Stimulated activated CD8-positive, alpha-beta memory T cell treated with anti-CD3 and anti-CD28 coated beads, Interleukin-15, amount 100 ng/mL, for 24 hours (primary cell): ENCODE measurements around the gene PDC.
"Not testable (repeated sequence)": the region's sequence is repeated elsewhere in the genome, so short reads cannot be mapped to it uniquely, and the experiment has no call there.

Experiments
- DNase-seq: peaks from one replicate; pipeline ENCODE4 v3.0.0-alpha.2; 2020; ENCODE audit warnings: low read depth

PDC gene

DNA sequence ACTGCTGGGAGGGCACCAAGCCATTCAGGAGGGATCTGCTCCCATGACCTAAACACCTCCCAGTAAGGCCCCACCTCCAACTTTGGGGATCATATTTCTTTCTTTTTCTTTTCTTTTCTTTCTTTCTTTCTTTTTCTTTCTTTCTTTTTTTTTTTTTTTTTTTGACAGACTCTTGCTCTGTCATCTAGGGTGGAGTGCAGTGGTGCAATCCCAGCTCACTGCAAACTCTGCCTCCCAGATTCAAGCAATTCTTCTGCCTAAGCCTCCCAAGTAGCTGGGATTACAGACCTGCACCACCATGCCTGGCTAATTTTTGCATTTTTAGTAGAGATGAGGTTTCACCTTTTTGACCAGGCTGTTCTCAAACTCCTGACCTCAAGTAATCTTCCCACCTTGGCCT is 4.6 kb upstream of the PDC start:
- DNase-seq, result not testable (repeated sequence)

DNA sequence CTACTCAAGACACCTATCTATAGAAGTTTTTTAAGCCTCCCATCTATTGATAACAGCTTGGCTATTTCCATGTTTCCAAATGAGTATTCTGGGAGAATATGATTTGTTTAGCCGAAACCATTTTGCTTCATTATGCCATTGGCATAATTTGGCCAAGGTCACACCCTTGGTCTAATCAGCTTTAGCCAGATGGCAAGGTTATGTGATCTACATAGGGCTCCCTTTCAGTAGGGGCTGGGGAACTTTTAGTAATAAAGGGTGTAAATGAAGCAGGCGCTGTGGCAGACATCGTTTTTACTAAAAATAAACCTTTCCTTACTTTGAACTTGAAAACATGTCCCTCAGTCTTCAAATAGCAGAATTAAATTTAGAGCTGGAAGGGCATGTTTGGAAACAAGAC is 3.0 kb upstream of the PDC start:
- no peak for DNase-seq

DNA sequence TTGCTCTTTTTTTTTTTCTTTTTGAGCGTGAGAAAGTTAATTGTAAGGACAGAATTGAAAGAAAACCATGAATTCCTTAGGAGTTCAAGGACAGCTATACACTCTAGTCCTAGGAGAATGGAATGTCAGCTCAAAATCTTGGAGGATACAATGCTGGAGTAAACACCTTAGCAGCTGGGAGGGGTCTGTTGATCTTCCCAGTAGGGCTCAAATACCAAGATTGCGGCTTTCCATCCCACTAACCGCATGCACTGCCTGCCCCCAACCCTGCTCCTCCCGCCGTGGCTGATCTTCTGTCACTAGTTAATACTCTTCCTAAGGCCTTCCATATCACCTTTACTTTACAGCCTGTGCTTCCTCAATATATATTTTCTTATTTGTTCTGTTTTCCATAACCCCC is 2.6 kb upstream of the PDC start:
- no peak for DNase-seq

DNA sequence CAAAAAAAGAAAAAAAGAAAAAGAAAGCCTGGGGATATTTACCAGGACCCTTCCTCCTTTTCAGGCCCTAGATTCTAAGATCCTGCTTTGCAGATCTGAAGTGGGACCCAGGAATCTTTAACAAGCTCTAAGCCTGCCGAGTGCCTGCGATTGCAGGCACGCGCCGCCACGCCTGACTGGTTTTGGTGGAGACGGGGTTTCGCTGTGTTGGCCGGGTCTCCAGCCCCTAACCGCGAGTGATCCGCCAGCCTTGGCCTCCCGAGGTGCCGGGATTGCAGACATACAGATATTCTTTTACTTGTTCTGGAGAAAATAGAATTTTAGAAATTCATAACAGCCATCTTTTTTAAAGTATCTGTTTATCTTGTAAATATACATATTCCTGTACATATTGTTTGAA is 1.8 kb downstream of the PDC start:
- DNase-seq, result not testable (repeated sequence)

DNA sequence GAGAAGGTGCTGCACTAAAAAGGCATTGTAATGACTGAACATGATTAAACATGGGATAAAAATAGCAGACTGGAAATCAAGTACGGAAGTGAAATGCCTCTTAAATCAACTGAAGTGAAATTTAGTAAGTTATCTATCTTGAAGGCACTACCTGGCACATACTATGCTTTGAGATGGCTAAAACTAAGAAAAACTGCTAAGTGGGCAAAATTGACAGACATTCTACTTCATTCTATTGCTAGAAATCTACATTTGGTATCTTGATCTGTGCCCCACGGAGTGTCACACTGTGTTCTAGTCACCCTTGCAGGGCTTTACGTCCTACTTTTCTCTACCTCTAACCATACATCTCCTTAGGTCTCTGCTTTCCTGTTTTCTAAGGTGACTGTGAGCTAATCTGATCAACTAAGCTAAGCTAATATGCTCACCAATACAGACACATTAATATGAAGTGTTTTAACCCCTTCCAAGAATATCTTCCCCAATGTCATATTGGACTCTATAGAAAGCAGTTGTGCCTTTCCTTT is 4.1 kb downstream of the PDC start:
- DNase-seq, result no peak

DNA sequence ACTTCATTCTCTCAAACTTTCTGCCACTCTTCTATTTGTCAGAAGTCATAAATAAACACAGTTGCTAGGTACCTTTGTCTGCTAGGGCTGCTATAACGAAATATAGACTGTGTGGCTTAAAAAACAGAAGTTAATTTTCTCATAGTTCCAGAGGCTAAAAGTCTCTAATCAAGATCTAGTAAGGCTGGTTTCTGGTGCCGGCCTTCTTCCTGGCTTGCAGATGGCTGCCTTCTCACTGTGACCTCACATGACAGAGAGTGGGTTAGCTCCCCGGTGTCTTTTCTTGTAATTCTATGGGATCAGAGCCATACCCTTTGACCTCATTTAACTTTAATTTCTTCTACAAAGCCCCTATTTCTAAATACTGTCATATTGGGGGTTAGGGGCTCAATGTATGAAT is 5.9 kb downstream of the PDC start:
- no peak for DNase-seq

DNA sequence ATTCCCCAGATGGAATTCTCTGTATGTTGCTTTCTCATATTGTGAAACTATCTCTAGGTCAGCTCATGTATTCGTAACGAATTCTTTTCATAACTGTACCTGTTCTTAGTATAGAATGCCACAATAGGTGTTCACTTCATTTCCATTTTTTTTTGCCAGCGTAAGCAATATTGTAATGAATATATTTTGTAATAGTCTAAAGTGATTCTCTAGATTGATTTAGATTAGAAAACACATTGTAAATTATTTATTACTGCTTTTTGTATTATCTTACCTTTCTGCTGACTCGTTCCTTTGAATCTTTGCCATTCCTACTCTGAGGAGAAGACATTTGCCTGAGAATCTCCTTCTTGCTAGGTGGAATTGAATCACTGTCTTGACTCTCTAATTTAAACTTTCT is 14.8 kb downstream of the PDC start:
- no peak for DNase-seq

DNA sequence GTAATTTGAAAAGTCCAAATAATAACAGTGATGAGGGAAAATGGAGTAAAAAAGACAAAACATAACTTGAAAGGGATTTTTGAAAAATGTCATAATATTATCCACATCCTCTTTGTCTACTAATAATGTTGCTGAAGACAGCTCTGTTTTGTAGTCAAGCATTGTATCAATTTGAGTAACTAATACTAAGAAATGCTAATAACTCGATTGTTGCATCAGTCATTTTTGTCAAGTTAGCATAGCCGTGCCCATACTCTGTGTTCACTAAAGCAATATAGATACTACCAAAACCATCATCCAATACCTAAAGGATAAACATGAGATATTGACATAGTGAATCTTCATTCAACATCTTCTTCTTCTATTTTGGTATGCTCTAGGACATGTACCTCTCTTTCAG is 17.3 kb downstream of the PDC start:
- DNase-seq, result no peak

DNA sequence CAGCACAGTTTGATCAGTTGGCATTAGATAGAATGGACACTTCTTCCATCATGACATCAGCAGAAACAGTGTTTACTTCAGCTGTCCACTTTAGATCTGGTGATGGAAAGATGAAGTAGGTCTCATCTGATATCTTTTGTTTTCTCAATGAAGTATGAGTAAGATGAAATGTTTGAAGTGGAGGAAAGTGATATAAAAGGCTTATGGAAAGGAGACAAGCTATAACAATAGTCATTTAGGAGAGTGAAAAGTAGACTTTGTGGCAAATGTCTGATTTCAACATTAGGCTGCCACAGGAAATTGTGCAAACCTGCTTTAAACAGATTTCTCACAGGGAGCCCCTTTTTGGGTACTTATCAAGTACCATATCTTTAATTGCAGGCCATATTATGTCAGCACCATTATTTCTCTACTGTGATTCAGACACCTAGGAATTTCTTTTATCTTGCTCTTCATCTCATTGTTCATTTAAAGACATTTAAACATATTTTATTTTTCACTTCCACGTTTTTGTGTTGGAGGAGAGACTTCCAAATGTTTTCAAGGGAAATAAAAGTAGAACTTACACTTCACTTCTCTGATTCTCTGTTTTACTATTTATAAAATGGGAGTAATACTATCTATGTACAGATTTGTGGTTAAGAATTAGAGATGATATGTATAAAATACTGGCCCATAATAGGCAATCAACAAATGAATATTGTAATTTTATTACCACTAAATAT is 18.1 kb downstream of the PDC start:
- no peak for DNase-seq

DNA sequence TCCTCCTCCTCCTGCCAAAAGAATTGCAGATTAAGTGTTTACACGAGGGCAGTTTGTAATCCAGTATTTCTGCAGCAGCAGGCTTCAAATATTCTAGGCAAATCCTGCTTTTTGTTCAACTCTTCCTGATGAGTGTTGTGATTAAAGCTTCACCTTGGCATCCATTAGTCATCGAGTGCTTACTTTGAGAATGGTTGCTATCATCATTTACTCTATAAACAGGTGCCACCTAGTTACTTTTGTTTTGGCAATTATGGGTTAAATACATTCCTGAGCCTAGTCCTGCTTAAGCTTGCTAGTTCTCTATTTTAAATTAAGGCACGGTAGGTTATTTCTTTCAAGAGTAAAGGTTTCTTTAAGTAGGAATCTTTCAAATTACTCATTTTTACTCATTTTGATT is 20.3 kb downstream of the PDC start:
- DNase-seq, result no peak

DNA sequence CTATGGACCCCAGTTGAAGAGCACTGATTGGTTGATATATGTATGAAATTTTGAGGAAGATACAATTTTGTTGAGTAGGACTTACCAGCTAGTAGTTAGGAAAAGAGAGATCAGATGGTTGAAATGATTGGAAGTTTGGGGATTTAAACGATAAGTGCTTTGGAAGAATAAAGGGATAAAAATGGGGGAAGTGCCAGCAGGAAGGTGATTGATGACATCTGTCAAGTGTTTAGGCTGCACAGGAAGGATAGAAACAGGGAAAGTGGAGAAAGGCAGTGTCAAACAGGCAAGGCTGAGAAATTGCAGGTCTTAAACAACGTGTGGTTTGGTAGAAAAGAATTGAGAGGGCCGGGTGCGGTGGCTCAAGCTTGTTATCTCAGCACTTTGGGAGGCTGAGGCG is 22.3 kb downstream of the PDC start:
- DNase-seq, result no peak

DNA sequence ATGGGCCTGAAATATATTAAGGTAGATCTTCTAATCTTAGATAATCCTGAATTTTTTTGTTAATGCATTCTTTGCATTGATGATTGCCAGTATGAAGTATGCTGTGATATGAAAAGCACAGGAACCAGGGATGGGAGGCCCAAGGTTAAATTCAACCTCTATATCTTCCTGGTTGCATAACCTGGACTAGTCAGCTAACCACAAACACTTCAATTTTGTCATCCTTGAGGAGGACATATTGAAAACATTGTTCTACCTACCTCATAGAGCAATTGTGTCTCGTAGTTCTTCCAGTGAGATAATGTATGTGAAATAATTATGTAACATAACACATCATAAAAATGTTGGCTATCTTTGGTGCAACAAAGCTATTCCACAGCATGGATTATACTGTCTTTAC is 25.6 kb downstream of the PDC start:
- DNase-seq, result no peak

DNA sequence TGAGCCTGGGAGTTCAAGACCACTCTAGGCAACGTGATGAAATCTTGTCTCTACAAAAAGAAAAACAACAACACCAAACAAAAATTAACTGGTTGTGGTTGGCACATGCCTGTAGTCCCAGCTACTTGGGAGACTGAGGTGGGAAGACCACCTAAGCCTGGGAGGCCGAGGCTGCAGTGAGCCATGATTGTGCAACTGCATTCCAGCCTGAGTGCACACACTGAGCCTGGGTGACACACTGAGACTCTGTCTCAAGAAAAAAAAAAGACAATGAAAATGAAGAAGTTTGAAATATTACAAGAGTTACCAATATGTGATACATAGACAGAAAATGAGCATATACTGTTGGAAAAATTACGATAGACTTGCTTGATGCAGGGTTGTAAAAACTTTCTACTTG is 31.9 kb downstream of the PDC start:
- DNase-seq, result no peak

DNA sequence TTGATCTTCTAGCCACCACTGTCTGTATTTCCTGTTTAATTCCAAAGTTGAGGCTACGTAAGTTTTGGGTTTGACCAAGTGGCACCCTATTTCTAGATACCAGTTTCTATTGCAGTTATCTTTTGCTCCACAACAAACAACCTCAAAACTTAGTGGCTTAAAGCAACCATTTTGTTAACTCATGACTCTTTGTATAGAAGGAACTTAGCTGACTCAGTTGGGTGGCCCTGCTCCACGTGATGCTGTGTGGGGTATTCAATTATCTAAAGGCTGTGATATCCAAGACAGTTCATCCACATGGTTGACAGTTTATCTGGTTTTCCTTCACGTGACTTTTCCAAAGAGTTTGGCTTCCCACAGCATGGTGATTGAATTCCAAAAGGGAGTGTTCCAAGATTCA is 34.8 kb downstream of the PDC start:
- DNase-seq, result no peak

DNA sequence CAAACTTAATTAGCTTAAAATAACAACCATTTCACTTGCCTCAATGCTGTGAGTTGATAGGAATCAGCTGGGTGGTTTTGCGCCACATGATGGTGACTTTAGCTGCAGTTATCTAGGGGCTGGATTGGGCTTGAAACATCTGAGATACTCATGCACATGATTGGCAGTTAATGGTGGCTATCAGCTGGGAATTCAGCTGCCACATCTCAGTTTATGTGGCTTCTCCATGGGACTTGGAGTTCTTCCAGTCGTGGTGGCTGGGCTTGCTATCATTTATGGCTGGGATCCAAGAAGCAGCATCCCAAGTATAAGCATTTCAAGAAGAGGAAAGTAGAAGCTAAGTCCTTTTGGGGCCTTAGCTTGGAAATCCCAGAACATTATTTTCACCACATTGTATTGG is 36.4 kb downstream of the PDC start:
- DNase-seq, result no peak

DNA sequence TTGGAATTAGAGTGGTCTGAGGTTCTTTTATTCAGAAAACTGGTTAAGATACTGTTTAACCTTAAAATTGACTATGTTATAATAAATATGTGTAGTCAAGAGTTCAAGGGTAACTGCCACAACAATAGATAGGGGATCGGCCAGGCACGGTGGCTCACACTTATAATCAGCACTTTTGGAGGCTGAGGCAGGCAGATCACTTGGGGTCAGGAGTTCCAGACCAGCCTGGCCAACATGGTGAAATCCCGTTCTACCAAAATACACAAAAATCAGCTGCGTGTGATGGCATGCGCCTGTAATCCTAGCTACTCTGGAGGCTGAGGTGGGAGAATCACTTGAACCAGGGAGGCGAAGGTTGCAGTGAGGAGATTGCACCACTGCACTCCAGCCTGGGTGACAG is 39.5 kb downstream of the PDC start:
- no peak for DNase-seq

DNA sequence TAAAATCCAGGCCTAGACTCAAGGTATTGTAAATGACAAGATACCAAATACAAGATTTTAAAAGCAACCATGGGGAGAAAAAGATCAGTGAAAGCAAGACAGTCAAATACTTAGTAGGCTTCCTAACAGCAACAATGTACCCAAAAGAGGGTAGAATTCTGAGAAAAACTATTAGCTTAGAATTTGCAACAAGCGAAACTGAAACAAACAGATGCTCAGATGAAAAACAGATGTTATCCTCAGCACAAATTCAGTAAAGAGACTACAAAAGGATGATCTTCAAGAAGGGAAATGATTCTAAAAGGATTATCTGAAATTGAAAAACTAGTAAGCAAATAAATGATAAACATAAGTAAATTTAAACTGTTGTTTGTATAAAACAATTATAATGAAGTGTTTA is 40.0 kb downstream of the PDC start:
- no peak for DNase-seq

DNA sequence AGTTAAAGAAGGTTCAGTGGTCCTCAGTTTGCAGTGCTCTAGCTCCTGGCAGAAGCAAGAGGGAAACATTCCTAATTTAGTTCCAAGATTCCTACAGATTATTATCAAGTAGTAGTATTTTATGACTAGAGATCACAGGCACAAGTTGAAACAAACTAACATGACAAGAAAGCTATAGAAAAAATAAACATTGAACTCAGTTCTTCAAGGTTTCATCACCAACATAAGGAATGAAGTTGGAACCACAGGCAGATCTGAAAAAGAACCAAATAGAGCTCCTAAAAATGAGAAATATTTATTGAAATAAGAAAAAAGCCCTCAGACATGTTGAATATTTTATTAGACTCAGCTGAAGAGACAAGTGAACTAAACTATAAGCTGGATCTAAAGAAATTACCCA is 40.6 kb downstream of the PDC start:
- no peak for DNase-seq

DNA sequence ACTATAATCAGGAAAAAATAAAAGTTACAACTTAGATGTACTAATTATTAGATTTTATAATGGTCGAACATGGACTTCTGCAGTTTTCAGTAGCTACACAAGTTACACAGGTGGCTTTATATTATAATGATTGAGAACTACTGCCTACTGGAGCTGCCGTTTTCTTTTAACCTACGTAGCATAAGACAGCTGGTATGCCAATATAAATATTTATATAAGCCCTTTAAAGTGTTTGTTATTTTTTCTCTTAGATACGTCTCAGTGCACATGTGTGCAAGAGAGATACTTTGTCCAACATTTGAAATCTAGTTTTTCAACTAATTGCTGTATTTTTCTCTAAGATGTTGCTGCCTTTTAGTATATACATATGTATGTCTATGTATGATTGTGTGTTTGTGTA is 42.4 kb downstream of the PDC start:
- no peak for DNase-seq

DNA sequence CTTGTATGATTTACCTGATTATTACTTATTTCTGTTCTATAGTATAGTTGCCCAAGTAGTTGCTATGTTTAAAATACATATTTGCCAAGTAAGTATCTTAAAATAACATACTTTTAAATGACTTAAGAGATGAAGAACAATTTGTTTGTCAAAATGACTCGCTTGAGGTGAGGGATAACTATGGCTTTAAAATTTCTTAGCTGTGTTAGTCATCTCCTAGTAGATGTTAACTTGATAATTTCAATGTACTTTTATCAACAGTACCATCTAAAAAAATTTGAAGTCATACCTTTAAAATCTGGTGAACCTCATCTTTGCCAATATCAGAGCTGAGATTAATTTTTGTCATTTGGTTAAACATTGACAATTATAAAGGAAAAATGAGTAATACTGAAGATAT is 47.6 kb downstream of the PDC start:
- no peak for DNase-seq

DNA sequence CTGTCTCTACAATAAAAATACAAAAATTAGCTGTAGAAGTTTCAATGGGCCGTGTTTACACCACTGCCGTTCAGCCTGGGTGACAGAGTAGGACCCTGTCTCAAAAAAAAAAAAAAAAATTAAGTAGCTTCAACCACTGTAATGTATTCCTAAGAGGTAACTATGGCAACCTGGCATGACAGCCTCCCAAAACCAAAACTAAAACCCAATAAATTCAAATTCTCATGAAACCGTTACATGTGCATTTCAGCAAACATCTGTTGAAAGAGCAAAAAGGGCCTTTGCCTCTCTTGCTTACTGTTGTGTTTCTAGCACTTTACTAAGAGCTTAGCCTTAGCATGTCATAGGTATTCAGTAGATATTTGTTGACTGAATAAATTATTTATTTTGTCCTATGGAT is 51.8 kb downstream of the PDC start:
- no peak for DNase-seq

DNA sequence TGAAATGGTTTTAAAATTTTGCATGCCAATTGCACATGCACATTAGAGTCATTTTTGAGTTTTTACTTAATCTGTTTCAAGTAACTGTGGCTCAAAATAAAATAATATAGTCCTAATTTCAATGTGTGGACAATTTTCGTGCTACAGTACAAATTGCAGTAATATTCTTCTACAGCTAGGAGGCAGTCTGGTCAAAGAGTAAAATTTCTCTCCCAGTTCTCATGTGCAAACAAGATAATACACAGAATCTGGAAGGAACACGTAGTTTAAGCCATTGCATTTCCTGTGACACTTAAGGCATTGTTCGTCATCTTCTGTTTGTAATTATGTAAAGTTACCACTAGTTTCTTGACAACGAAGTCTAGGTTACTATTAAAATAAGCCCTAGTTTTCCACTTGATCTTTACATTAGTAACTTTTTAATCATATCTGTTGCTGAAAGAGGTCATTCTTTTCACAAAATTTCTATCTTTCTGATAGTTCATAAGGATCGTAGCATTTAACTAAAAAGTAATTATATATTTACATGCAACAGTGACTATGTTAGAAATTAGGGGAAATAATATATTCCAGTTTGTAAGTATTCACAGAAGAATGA is 56.4 kb downstream of the PDC start:
- no peak for DNase-seq

DNA sequence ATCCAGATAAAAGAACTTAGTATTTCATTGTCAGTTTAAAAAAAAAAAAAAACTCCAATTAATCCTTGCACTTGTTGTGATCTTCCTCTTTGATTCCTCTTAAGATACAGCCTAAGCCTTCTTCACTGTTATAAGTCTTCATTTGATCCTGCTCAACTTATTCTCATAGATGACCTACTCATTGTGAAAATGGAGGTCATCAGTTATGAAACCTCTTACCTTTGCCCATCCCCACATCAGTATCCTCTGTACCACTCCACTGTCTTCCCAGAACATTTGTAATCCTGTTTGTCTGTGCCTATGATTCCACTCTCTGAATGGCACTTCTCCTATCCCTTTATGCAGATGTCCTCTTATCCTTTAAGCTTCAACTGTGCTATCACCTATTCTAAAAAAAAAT is 57.3 kb downstream of the PDC start:
- no peak for DNase-seq

DNA sequence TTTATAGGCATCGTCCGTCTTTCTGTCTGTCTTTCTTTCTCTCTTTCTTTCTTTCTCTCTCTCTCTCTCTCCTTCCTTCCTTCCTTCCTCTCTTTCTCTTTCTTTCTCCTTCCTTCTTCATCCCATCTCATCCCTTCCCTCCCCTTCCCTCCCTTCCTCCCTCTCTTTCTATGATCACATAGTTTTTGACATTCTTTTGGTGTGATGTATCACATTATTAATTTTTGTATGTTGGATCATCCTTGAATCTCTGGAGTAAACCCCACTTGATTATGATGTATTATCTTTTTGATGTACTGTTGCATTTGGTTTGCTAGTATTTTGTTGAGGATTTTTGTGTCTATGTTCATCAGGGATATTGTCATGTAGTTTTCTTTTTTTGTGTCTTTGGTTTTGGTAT is 59.5 kb downstream of the PDC start:
- DNase-seq, result not testable (repeated sequence)
